ENCODE results near the gene PHLPP1. TPM values are rescaled to one million over a fixed set of nuclear protein-coding genes. Genes with fewer than 3 reads are reported as not detected.

Gene PHLPP1
- total RNA-seq, result 6.4 and 14.1 TPM in 2 replicates

DNA sequence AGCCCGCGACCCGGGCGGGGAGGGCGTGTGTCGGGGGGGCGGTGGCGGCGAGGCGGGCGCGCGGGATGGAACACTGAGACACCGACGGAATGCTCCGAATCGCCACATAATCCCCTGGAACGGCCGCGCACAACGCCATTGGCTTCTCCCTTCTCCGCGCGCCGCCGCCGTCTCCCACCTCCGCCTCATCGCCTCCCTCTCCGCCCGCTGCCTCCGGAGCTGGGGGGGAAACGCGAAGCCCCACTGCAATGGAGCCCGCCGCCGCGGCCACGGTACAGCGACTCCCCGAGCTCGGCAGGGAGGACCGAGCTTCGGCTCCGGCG lies at the start of gene PHLPP1:
Gene PHLPP1 (plus strand): TSS at position 106 of the 323 bp plus-strand sequence. CDS start 143 bp downstream, at position 249.

Other genes starting within 250 kb of the PHLPP1 start
- 4.7 and 7.9 TPM in 2 replicates for gene ZCCHC2, start 192.5 kb upstream of the PHLPP1 start, total RNA-seq